Tibial nerve (tissue), 4 donors: ENCODE measurements around the gene GPR33.

ENCODE experiments used
- CTCF ChIP-seq, 5 experiments: fragments of 200-600 bp in 3 of 5; fragments of 450-650 bp in 2 of 5; sonication (generic) in 3 of 5; IDR thresholded peaks; one replicate each; pipeline ENCODE4 v1.5.1; 2016 to 2019; ENCODE audit warnings: antibody characterized with exemption in 5 of 5, mild to moderate bottlenecking in 3 of 5, moderate library complexity in 2 of 5
- EP300 ChIP-seq, 2 donors: sonication (generic); formaldehyde crosslinking; IDR thresholded peaks; one replicate each; pipeline ENCODE4 v1.6.1; 2017; ENCODE audit warnings: antibody characterized with exemption in 2 of 2, mild to moderate bottlenecking in 1 of 2
- POLR2A ChIP-seq, 2 donors: fragments of 450-650 bp; IDR thresholded peaks; one replicate each; pipeline ENCODE4 v1.6.1; 2017; ENCODE audit warnings: antibody characterized with exemption in 2 of 2, mild to moderate bottlenecking in 2 of 2, moderate library complexity in 2 of 2

- TF ChIP-seq EP300 (IDR thresholded peaks at IDR 0.05) (no peak), CTCF (IDR thresholded peaks at IDR 0.05) (no peak), POLR2A (IDR thresholded peaks at IDR 0.05) (no peak)
These were observed 21.3 kb downstream of the GPR33 start for GRCh38 chr14:31466554-31466953.
